HUES64 (cell line): Measurements from ENCODE around the gene SUN5.

ENCODE experiments used
- H3K27ac ChIP-seq: 2 replicates; pipeline ENCODE4 v1.7.0; 2013; ENCODE audit warnings: low read depth, low read length, inconsistent platforms
- H3K27me3 ChIP-seq: 2 replicates; pipeline ENCODE4 v1.6.1; 2013; ENCODE audit warnings: mild to moderate bottlenecking, low read length; ENCODE audit not compliant: insufficient read depth
- H3K36me3 ChIP-seq: 2 replicates; pipeline ENCODE4 v1.6.1; 2013; ENCODE audit warnings: mild to moderate bottlenecking, low read length; ENCODE audit not compliant: insufficient read depth
- H3K4me1 ChIP-seq: 2 replicates; pipeline ENCODE4 v1.6.1; 2013; ENCODE audit warnings: mild to moderate bottlenecking, low read length, moderate library complexity; ENCODE audit not compliant: insufficient read depth
- H3K4me3 ChIP-seq: 2 replicates; pipeline ENCODE4 v1.5.1; 2013; ENCODE audit warnings: mild to moderate bottlenecking, low read length, moderate library complexity
- H3K9ac ChIP-seq: 2 replicates; pipeline ENCODE4 v1.6.1; 2013; ENCODE audit warnings: mild to moderate bottlenecking, low read depth, low read length
- H3K9me3 ChIP-seq: 2 replicates; pipeline ENCODE4 v1.6.1; 2013; ENCODE audit warnings: low read depth, low read length; ENCODE audit not compliant: insufficient read depth
- WGBS: fragments of 150-250, 120-280 bp; methylation state at CpG from one replicate; pipeline ENCODE4 v1.1.7; 2013; ENCODE audit warnings: missing lambda C conversion rate; 5-methylcytosine and 5-hydroxymethylcytosine counted together

Gene SUN5

GRCh38 chr20:33002087-33002808 lies 2.0 kb downstream of the SUN5 start:
- 90% methylated on average over 7 of the region's 7 CpGs for WGBS

GRCh38 chr20:33000802-33001466 lies 3.3 kb downstream of the SUN5 start:
- 71% methylated on average over 9 of the region's 9 CpGs for WGBS
- Histone ChIP-seq H3K4me3 (no peak overlapping the region), H3K27ac (no peak overlapping the region), H3K9ac (no peak overlapping the region), H3K27me3 (no peaks in the 10 kb centered on the region), H3K36me3 (no peaks in the 10 kb centered on the region), H3K4me1 (no peaks in the 10 kb centered on the region), H3K9me3 (peaks cover 4% of the 10 kb centered on the region; the same call in 1 of the 2 replicates)

More at GRCh38 chr20:33002087-33002808, 2.0 kb downstream of the SUN5 start:
- no peaks in the 10 kb centered on the region for H3K36me3 ChIP-seq
- no peaks in the 10 kb centered on the region for H3K4me1 ChIP-seq
- H3K9me3 ChIP-seq = peaks cover 4% of the 10 kb centered on the region; the same call in 1 of the 2 replicates
- H3K27ac ChIP-seq = no peak overlapping the region
- H3K9ac ChIP-seq = no peak overlapping the region
- no peak overlapping the region for H3K4me3 ChIP-seq
- H3K27me3 ChIP-seq = no peaks in the 10 kb centered on the region

- Histone ChIP-seq H3K36me3 (no peaks in the 10 kb centered on the region), H3K27ac (no peak overlapping the region), H3K27me3 (no peaks in the 10 kb centered on the region), H3K4me1 (no peaks in the 10 kb centered on the region), H3K9ac (no peak overlapping the region), H3K4me3 (no peak overlapping the region), H3K9me3 (no peaks in the 10 kb centered on the region)
- 86% methylated on average over 8 of the region's 9 CpGs for WGBS
Observed at GRCh38 chr20:32999603-33000250, 4.5 kb downstream of the SUN5 start.

GRCh38 chr20:32997431-32997830 lies 6.8 kb downstream of the SUN5 start:
- Histone ChIP-seq H3K9me3 (no peaks in the 10 kb centered on the region), H3K27me3 (no peaks in the 10 kb centered on the region), H3K4me1 (no peaks in the 10 kb centered on the region), H3K9ac (no peak overlapping the region), H3K36me3 (no peaks in the 10 kb centered on the region), H3K4me3 (no peak overlapping the region), H3K27ac (no peak overlapping the region)
- 87% methylated on average over 2 of the region's 2 CpGs for WGBS

GRCh38 chr20:32995802-32996201 lies 8.4 kb downstream of the SUN5 start:
- H3K36me3 ChIP-seq = no peaks in the 10 kb centered on the region
- H3K27ac ChIP-seq = no peak overlapping the region
- H3K9ac ChIP-seq = no peak overlapping the region
- H3K27me3 ChIP-seq = no peaks in the 10 kb centered on the region
- no peak overlapping the region for H3K4me3 ChIP-seq
- no peaks in the 10 kb centered on the region for H3K9me3 ChIP-seq
- H3K4me1 ChIP-seq = no peaks in the 10 kb centered on the region

GRCh38 chr20:32993496-32994050 lies 10.7 kb downstream of the SUN5 start:
- H3K4me1 ChIP-seq = no peaks in the 10 kb centered on the region
- H3K36me3 ChIP-seq = no peaks in the 10 kb centered on the region
- H3K9me3 ChIP-seq = no peaks in the 10 kb centered on the region
- H3K4me3 ChIP-seq = no peak overlapping the region
- H3K27me3 ChIP-seq = no peaks in the 10 kb centered on the region
- no peak overlapping the region for H3K9ac ChIP-seq
- 91% methylated on average over 8 of the region's 8 CpGs for WGBS
- no peak overlapping the region for H3K27ac ChIP-seq

GRCh38 chr20:32991792-32992641 lies 12.2 kb downstream of the SUN5 start:
- Histone ChIP-seq H3K9me3 (no peaks in the 10 kb centered on the region), H3K27me3 (no peaks in the 10 kb centered on the region), H3K27ac (no peak overlapping the region), H3K9ac (no peak overlapping the region), H3K4me3 (no peak overlapping the region), H3K4me1 (no peaks in the 10 kb centered on the region), H3K36me3 (no peaks in the 10 kb centered on the region)
- 83% methylated on average over 8 of the region's 8 CpGs for WGBS

GRCh38 chr20:32991383-32991782 lies 12.8 kb downstream of the SUN5 start:
- H3K9me3 ChIP-seq = no peaks in the 10 kb centered on the region
- H3K27ac ChIP-seq = no peak overlapping the region
- H3K9ac ChIP-seq = no peak overlapping the region
- H3K4me1 ChIP-seq = no peaks in the 10 kb centered on the region
- no peaks in the 10 kb centered on the region for H3K27me3 ChIP-seq
- no peaks in the 10 kb centered on the region for H3K36me3 ChIP-seq
- H3K4me3 ChIP-seq = no peak overlapping the region
- 82% methylated on average over 2 of the region's 3 CpGs for WGBS

- H3K4me1 ChIP-seq = no peaks in the 10 kb centered on the region
- no peak overlapping the region for H3K9ac ChIP-seq
Observed at GRCh38 chr20:32990426-32990825, 13.8 kb downstream of the SUN5 start.

GRCh38 chr20:32989507-32990283 lies 14.5 kb downstream of the SUN5 start:
- Histone ChIP-seq H3K27me3 (no peaks in the 10 kb centered on the region), H3K36me3 (no peaks in the 10 kb centered on the region), H3K4me1 (no peaks in the 10 kb centered on the region), H3K4me3 (no peak overlapping the region), H3K27ac (no peak overlapping the region), H3K9me3 (no peaks in the 10 kb centered on the region), H3K9ac (no peak overlapping the region)
- WGBS = 90% methylated on average over 14 of the region's 14 CpGs

More at GRCh38 chr20:32990426-32990825, 13.8 kb downstream of the SUN5 start:
- H3K27me3 ChIP-seq = no peaks in the 10 kb centered on the region
- no peak overlapping the region for H3K27ac ChIP-seq
- 86% methylated on average over 3 of the region's 3 CpGs for WGBS
- no peak overlapping the region for H3K4me3 ChIP-seq
- no peaks in the 10 kb centered on the region for H3K36me3 ChIP-seq
- no peaks in the 10 kb centered on the region for H3K9me3 ChIP-seq
